Measurements from ENCODE around the gene PSIP1.

DNA sequence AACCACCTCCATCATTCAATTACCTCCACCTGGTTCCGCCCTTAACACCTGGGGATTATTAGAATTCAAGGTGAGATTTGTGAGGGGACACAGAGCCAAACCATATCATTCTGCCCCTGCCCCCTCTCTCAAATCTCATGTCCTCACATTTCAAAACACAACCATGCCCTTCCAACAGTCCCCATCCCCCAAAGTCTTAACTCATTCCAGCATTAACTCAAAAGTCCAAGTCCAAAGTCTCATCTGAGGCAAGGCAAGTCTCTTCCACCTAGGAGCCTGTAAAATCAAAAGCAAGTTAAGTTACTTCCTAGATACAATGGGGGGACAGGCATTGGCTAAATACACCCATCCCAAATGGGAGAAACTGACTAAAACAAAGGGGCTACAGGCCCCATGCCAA is 18.8 kb downstream of the PSIP1 start:
- TF ChIP-seq, protein P1, sequence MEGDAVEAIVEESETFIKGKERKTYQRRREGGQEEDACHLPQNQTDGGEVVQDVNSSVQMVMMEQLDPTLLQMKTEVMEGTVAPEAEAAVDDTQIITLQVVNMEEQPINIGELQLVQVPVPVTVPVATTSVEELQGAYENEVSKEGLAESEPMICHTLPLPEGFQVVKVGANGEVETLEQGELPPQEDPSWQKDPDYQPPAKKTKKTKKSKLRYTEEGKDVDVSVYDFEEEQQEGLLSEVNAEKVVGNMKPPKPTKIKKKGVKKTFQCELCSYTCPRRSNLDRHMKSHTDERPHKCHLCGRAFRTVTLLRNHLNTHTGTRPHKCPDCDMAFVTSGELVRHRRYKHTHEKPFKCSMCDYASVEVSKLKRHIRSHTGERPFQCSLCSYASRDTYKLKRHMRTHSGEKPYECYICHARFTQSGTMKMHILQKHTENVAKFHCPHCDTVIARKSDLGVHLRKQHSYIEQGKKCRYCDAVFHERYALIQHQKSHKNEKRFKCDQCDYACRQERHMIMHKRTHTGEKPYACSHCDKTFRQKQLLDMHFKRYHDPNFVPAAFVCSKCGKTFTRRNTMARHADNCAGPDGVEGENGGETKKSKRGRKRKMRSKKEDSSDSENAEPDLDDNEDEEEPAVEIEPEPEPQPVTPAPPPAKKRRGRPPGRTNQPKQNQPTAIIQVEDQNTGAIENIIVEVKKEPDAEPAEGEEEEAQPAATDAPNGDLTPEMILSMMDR (IDR thresholded peaks at IDR 0.05), result no peak
- no peak for TF ChIP-seq EZH2 (IDR thresholded peaks at IDR 0.05; ENCODE audit: borderline replicate concordance, insufficient read depth, low read depth, low read length, poor library complexity, severe bottlenecking)

Measured in B cell (primary cell).